ENCODE data around the gene TSBP1. TPM values are rescaled to one million over a fixed set of nuclear protein-coding genes. Genes with fewer than 3 reads are reported as not detected.

TSBP1 gene
- polyA plus RNA-seq, 1 donor from 2014 or later: not detected

GRCh38 chr6:32406197-32406596, 34.5 kb upstream of the TSBP1 start:
- no peak overlapping the region for H3K27ac ChIP-seq (ENCODE audit: low read length)
- H3F3A ChIP-seq (ENCODE audit: insufficient read depth, low read length, poor library complexity, severe bottlenecking): no peaks in the 10 kb centered on the region
- no peaks in the 10 kb centered on the region for H3K9me3 ChIP-seq (ENCODE audit: low read length)
- no peaks in the 10 kb centered on the region for H3K36me3 ChIP-seq (ENCODE audit: insufficient read depth, low read length)
- TF ChIP-seq SMC3 (conservative IDR thresholded peaks at IDR 0.05; ENCODE audit: poor library complexity) (no peak), TAF1 (IDR thresholded peaks at IDR 0.05; ENCODE audit: low read depth) (no peak), RAD21 (conservative IDR thresholded peaks at IDR 0.05) (no peak), REST (IDR thresholded peaks at IDR 0.05; ENCODE audit: borderline replicate concordance) (no peak), POLR2AphosphoS5 (IDR thresholded peaks at IDR 0.05) (no peak), EZH2 (IDR thresholded peaks at IDR 0.05; ENCODE audit: borderline replicate concordance, insufficient read depth, low read length, poor library complexity, severe bottlenecking) (no peak), CTCF (IDR thresholded peaks at IDR 0.05; ENCODE audit: poor library complexity, severe bottlenecking) (no peak), EP300 (conservative IDR thresholded peaks at IDR 0.05; ENCODE audit: poor library complexity, severe bottlenecking) (no peak), MXI1 (conservative IDR thresholded peaks at IDR 0.05; ENCODE audit: poor library complexity, severe bottlenecking) (no peak)
- no peaks in the 10 kb centered on the region for H3K9me2 ChIP-seq (ENCODE audit: insufficient read depth, low read length)
- no peak overlapping the region for H2AFZ ChIP-seq (ENCODE audit: low read depth, low read length)
- no peak overlapping the region for H3K4me3 ChIP-seq (ENCODE audit: low read length)
- no peak overlapping the region for H3K4me2 ChIP-seq (ENCODE audit: low read length)
- H3K79me2 ChIP-seq (replicated peaks; ENCODE audit: insufficient read depth, low read length): no peaks in the 10 kb centered on the region
- no peaks in the 10 kb centered on the region for H3K27me3 ChIP-seq (ENCODE audit: insufficient read depth, low read depth, low read length)
- no peaks in the 10 kb centered on the region for H4K20me1 ChIP-seq (ENCODE audit: insufficient read depth)
- H3K9ac ChIP-seq (ENCODE audit: low read length): no peak overlapping the region

GRCh38 chr6:32405656-32406055, 34.0 kb upstream of the TSBP1 start:
- no peaks in the 10 kb centered on the region for H3K27me3 ChIP-seq (ENCODE audit: insufficient read depth, low read depth, low read length)
- no peaks in the 10 kb centered on the region for H4K20me1 ChIP-seq (ENCODE audit: insufficient read depth)
- TF ChIP-seq CTCF (IDR thresholded peaks at IDR 0.05; ENCODE audit: poor library complexity, severe bottlenecking) (no peak), EZH2 (IDR thresholded peaks at IDR 0.05; ENCODE audit: borderline replicate concordance, insufficient read depth, low read length, poor library complexity, severe bottlenecking) (no peak), MXI1 (conservative IDR thresholded peaks at IDR 0.05; ENCODE audit: poor library complexity, severe bottlenecking) (no peak), REST (IDR thresholded peaks at IDR 0.05; ENCODE audit: borderline replicate concordance) (no peak), POLR2AphosphoS5 (IDR thresholded peaks at IDR 0.05) (no peak), TAF1 (IDR thresholded peaks at IDR 0.05; ENCODE audit: low read depth) (no peak), SMC3 (conservative IDR thresholded peaks at IDR 0.05; ENCODE audit: poor library complexity) (no peak), RAD21 (conservative IDR thresholded peaks at IDR 0.05) (no peak), EP300 (conservative IDR thresholded peaks at IDR 0.05; ENCODE audit: poor library complexity, severe bottlenecking) (no peak)
- H2AFZ ChIP-seq (ENCODE audit: low read depth, low read length): no peak overlapping the region
- no peaks in the 10 kb centered on the region for H3K36me3 ChIP-seq (ENCODE audit: insufficient read depth, low read length)
- no peaks in the 10 kb centered on the region for H3K9me2 ChIP-seq (ENCODE audit: insufficient read depth, low read length)
- H3K4me2 ChIP-seq (ENCODE audit: low read length): no peak overlapping the region
- H3K9ac ChIP-seq (ENCODE audit: low read length): no peak overlapping the region
- no peaks in the 10 kb centered on the region for H3K79me2 ChIP-seq (replicated peaks; ENCODE audit: insufficient read depth, low read length)
- no peaks in the 10 kb centered on the region for H3F3A ChIP-seq (ENCODE audit: insufficient read depth, low read length, poor library complexity, severe bottlenecking)
- no peaks in the 10 kb centered on the region for H3K9me3 ChIP-seq (ENCODE audit: low read length)
- H3K27ac ChIP-seq (ENCODE audit: low read length): no peak overlapping the region
- no peak overlapping the region for H3K4me3 ChIP-seq (ENCODE audit: low read length)
